ENCODE results near the gene OR8G1. TPM values are rescaled to one million over a fixed set of nuclear protein-coding genes. Genes with fewer than 3 reads are reported as not detected.

The OR8G1 gene
- total and polyA plus RNA-seq, 2 donors (not counting 1 experiment from before 2014, with no cell fraction given): not detected

DNA sequence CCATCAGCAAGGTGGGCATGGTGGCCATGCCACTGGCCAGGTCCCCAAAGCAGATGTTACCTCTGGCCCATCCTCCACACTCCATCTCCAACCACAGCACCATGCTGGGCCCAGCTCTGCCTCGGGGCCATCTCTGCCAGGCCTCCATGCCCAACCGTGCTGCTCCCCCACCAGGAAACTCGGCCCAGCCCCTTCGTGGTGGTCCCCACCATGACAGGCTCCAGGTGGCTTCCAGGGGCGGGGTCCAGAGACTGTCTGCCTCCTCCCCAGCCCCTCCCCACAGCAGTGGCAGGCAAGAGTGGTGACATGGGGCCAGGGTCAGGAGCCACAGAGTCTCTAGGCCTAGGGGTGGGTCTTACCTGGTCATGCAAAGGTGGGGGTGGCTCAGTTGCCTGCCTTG, 30.5 kb upstream of the OR8G1 start:
- H4K20me1 ChIP-seq (ENCODE audit: control insufficient read depth, insufficient read depth, low read length, poor library complexity, severe bottlenecking): no peaks in the 10 kb centered on the region
- DNase-seq: no peak
- no peaks in the 10 kb centered on the region for H3K27me3 ChIP-seq (replicated peaks in 1 of 4; ENCODE audit: control extremely low read depth in 1 of 4, control insufficient read depth in 3 of 4, insufficient read depth in 4 of 4, low read length in 3 of 4)
- ATAC-seq (ENCODE audit: low read depth): no peak
- 65% methylated on average over 5 of the region's 5 CpGs for WGBS (ENCODE audit: insufficient coverage)
- H3K9ac ChIP-seq (ENCODE audit: low read length): no peak overlapping the region
- POLR2A ChIA-PET: no interaction called here
- TF ChIP-seq EZH2 (IDR thresholded peaks at IDR 0.05; ENCODE audit: borderline replicate concordance, insufficient read depth, low read depth, low read length, poor library complexity, severe bottlenecking): no peak
- TF ChIP-seq, protein P1, sequence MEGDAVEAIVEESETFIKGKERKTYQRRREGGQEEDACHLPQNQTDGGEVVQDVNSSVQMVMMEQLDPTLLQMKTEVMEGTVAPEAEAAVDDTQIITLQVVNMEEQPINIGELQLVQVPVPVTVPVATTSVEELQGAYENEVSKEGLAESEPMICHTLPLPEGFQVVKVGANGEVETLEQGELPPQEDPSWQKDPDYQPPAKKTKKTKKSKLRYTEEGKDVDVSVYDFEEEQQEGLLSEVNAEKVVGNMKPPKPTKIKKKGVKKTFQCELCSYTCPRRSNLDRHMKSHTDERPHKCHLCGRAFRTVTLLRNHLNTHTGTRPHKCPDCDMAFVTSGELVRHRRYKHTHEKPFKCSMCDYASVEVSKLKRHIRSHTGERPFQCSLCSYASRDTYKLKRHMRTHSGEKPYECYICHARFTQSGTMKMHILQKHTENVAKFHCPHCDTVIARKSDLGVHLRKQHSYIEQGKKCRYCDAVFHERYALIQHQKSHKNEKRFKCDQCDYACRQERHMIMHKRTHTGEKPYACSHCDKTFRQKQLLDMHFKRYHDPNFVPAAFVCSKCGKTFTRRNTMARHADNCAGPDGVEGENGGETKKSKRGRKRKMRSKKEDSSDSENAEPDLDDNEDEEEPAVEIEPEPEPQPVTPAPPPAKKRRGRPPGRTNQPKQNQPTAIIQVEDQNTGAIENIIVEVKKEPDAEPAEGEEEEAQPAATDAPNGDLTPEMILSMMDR (IDR thresholded peaks at IDR 0.05): no peak
- no peaks in the 10 kb centered on the region for H3K4me1 Mint-ChIP-seq
- H3K4me3 ChIP-seq (ENCODE audit: control extremely low read depth in 1 of 5, extremely low read depth in 1 of 5, insufficient read depth in 1 of 5, low read depth in 2 of 5, low read length in 4 of 5): no peak overlapping the region
- no peak overlapping the region for H2AFZ ChIP-seq (ENCODE audit: insufficient read depth, low read depth, low read length, poor library complexity, severe bottlenecking)
- H3K4me3 Mint-ChIP-seq: no peak overlapping the region
- no peak overlapping the region for H3K27ac Mint-ChIP-seq
- no peaks in the 10 kb centered on the region for H3K79me2 ChIP-seq (ENCODE audit: control insufficient read depth, insufficient read depth, low read length)
- no peaks in the 10 kb centered on the region for H3K9me3 ChIP-seq (ENCODE audit: control extremely low read depth in 1 of 3, control insufficient read depth in 2 of 3, insufficient read depth in 1 of 3, low read length in 2 of 3)
- H3K27ac ChIP-seq (ENCODE audit: low read length in 2 of 2): no peak overlapping the region
- H3K27me3 Mint-ChIP-seq: no peaks in the 10 kb centered on the region
- H3K4me2 ChIP-seq (replicated peaks; ENCODE audit: low read depth, low read length, poor library complexity, severe bottlenecking): no peak overlapping the region
- H3K36me3 ChIP-seq (replicated peaks in 1 of 2; ENCODE audit: control extremely low read depth in 1 of 2, control insufficient read depth in 1 of 2, extremely low read depth in 1 of 2, insufficient read depth in 2 of 2, low read length in 1 of 2): no peaks in the 10 kb centered on the region
- H3K9me3 Mint-ChIP-seq (ENCODE audit: insufficient read depth): no peaks in the 10 kb centered on the region
- CTCF ChIA-PET: no interaction called here
- intact Hi-C loops (cut with micrococcal nuclease): no loop called here
- no peaks in the 10 kb centered on the region for H3K4me1 ChIP-seq (ENCODE audit: control insufficient read depth in 2 of 2, insufficient read depth in 2 of 2, low read length in 2 of 2)

- Histone ChIP-seq H3K9me3 (ENCODE audit: control extremely low read depth in 1 of 3, control insufficient read depth in 2 of 3, insufficient read depth in 1 of 3, low read length in 2 of 3) (no peaks in the 10 kb centered on the region), H3K36me3 (replicated peaks in 1 of 2; ENCODE audit: control extremely low read depth in 1 of 2, control insufficient read depth in 1 of 2, extremely low read depth in 1 of 2, insufficient read depth in 2 of 2, low read length in 1 of 2) (no peaks in the 10 kb centered on the region), H4K20me1 (ENCODE audit: control insufficient read depth, insufficient read depth, low read length, poor library complexity, severe bottlenecking) (no peaks in the 10 kb centered on the region), H3K4me3 (ENCODE audit: control extremely low read depth in 1 of 5, extremely low read depth in 1 of 5, insufficient read depth in 1 of 5, low read depth in 2 of 5, low read length in 4 of 5) (no peak overlapping the region), H3K9ac (ENCODE audit: low read length) (no peak overlapping the region), H3K27ac (ENCODE audit: low read length in 2 of 2) (no peak overlapping the region), H3K79me2 (ENCODE audit: control insufficient read depth, insufficient read depth, low read length) (no peaks in the 10 kb centered on the region), H3K4me2 (replicated peaks; ENCODE audit: low read depth, low read length, poor library complexity, severe bottlenecking) (no peak overlapping the region), H2AFZ (ENCODE audit: insufficient read depth, low read depth, low read length, poor library complexity, severe bottlenecking) (no peak overlapping the region), H3K4me1 (ENCODE audit: control insufficient read depth in 2 of 2, insufficient read depth in 2 of 2, low read length in 2 of 2) (no peaks in the 10 kb centered on the region), H3K27me3 (replicated peaks in 1 of 4; ENCODE audit: control extremely low read depth in 1 of 4, control insufficient read depth in 3 of 4, insufficient read depth in 4 of 4, low read length in 3 of 4) (no peaks in the 10 kb centered on the region)
- ChIA-PET POLR2A (no interaction called here), CTCF (no interaction called here)
- no peak for TF ChIP-seq EZH2 (IDR thresholded peaks at IDR 0.05; ENCODE audit: borderline replicate concordance, insufficient read depth, low read depth, low read length, poor library complexity, severe bottlenecking)
- TF ChIP-seq, protein P1 (IDR thresholded peaks at IDR 0.05): no peak
- H3K4me3 Mint-ChIP-seq: no peak overlapping the region
- H3K9me3 Mint-ChIP-seq (ENCODE audit: insufficient read depth): no peaks in the 10 kb centered on the region
- H3K27ac Mint-ChIP-seq: no peak overlapping the region
- intact Hi-C loops (cut with micrococcal nuclease): no loop called here
- H3K27me3 Mint-ChIP-seq: no peaks in the 10 kb centered on the region
- ATAC-seq (ENCODE audit: low read depth): no peak
- no peaks in the 10 kb centered on the region for H3K4me1 Mint-ChIP-seq
- no peak for DNase-seq
Observed at GRCh38 chr11:124211321-124211720, 29.6 kb upstream of the OR8G1 start.
